PC-9 (cell line): Measurements from ENCODE around the gene LMNB1. TPM values are rescaled to one million over a fixed set of nuclear protein-coding genes. Genes with fewer than 3 reads are reported as not detected.

Source experiments
- BruUV-seq: library from RNA; stranded (reverse); fragments of 400-500 nt; replicated peaks from 2 replicates; lab custom pipeline; 2021; lab: Mats Ljungman, UMichigan
- CTCF ChIA-PET: fragments of 300-600 bp; sonication (Branson Sonifier 250); formaldehyde crosslinking; loops from one replicate; lab custom pipeline; 2022; ENCODE audit warnings: antibody characterized with exemption; lab: Charles Lee
- POLR2A ChIA-PET: fragments of 300-600 bp; sonication (Branson Sonifier 250); formaldehyde crosslinking; loops from one replicate; lab custom pipeline; 2022; ENCODE audit warnings: antibody characterized with exemption; ENCODE audit not compliant: unreplicated experiment; lab: Charles Lee
- DNase-seq, 2 experiments: peaks; one replicate each; pipeline versions ENCODE4 v3.0.0 to v3.0.0-alpha.2; 2015 to 2022; ENCODE audit warnings: mixed read lengths in 1 of 2
- H2AFZ ChIP-seq: fragments of 200-600 bp; sonication (generic); 2 replicates; pipeline ENCODE4 v1.8.1; 2017; ENCODE audit warnings: antibody characterized with exemption
- H3F3A ChIP-seq: fragments of 200-600 bp; sonication (generic); 2 replicates; pipeline ENCODE4 v1.8.1; 2017; ENCODE audit warnings: antibody characterized with exemption, mild to moderate bottlenecking, low read depth; ENCODE audit not compliant: insufficient read depth
- H3K27ac ChIP-seq: fragments of 200-600 bp; sonication (generic); 2 replicates; pipeline ENCODE4 v1.6.1; 2016; ENCODE audit warnings: mixed run types
- H3K27me3 ChIP-seq: fragments of 200-600 bp; sonication (generic); 2 replicates; pipeline ENCODE4 v1.6.1; 2016; ENCODE audit warnings: low read depth, mixed run types; ENCODE audit not compliant: insufficient read depth
- H3K36me3 ChIP-seq: fragments of 200-600 bp; sonication (generic); 2 replicates; pipeline ENCODE4 v1.6.1; 2016; ENCODE audit warnings: low read depth, mixed run types
- H3K4me1 ChIP-seq: fragments of 200-600 bp; sonication (generic); replicated peaks from 2 replicates; pipeline ENCODE4 v1.6.1; 2016; ENCODE audit warnings: mixed run types; ENCODE audit not compliant: insufficient read depth
- H3K4me2 ChIP-seq: fragments of 200-600 bp; sonication (generic); 2 replicates; pipeline ENCODE4 v1.6.1; 2017; ENCODE audit warnings: mixed run types
- H3K4me3 ChIP-seq: fragments of 200-600 bp; sonication (generic); 2 replicates; pipeline ENCODE4 v1.6.1; 2016; ENCODE audit warnings: mixed run types
- H3K79me2 ChIP-seq: fragments of 200-600 bp; sonication (generic); 2 replicates; pipeline ENCODE4 v1.6.1; 2017; ENCODE audit warnings: low read depth, mixed run types
- H3K9me2 ChIP-seq: fragments of 200-600 bp; sonication (generic); 2 replicates; pipeline ENCODE4 v1.8.1; 2017; ENCODE audit warnings: mild to moderate bottlenecking; ENCODE audit not compliant: insufficient read depth
- H3K9me3 ChIP-seq: fragments of 200-600 bp; sonication (generic); 2 replicates; pipeline ENCODE4 v1.8.1; 2016; ENCODE audit warnings: low read depth; ENCODE audit not compliant: insufficient read depth
- H4K20me1 ChIP-seq: fragments of 200-600 bp; sonication (generic); 2 replicates; pipeline ENCODE4 v1.8.1; 2017; ENCODE audit not compliant: insufficient read depth
- CTCF ChIP-seq: fragments of 200-600 bp; sonication (generic); conservative IDR thresholded peaks from 2 replicates; pipeline ENCODE4 v1.6.1; 2017; ENCODE audit warnings: mixed run types, antibody characterized with exemption, mild to moderate bottlenecking, moderate library complexity
- EZH2 ChIP-seq: fragments of 200-600 bp; sonication (generic); IDR thresholded peaks from 2 replicates; pipeline ENCODE4 v1.8.0; 2017; ENCODE audit warnings: antibody characterized with exemption, low read depth
- intact Hi-C: fragments of 100-400 bp; cut with micrococcal nuclease; formaldehyde crosslinking; loops from one replicate; pipeline ENCODE4 v1.10.0; 2022; ENCODE audit not compliant: unreplicated experiment
- total RNA-seq: library from RNA; stranded (reverse); gene quantifications from 2 replicates; pipeline ENCODE4 v1.2.3, GENCODE V29; 2021

The LMNB1 gene
- total RNA-seq, 1 experiment from 2014 or later: 117 TPM

GRCh38 chr5:126826619-126827215 lies 49.8 kb downstream of the LMNB1 start:
- Histone ChIP-seq H3K4me2 (no peak overlapping the region), H3F3A (peaks cover 3% of the 10 kb centered on the region; the same call in 1 of the 2 replicates), H3K27me3 (no peaks in the 10 kb centered on the region), H3K79me2 (no peaks in the 10 kb centered on the region), H3K4me3 (no peak overlapping the region), H3K4me1 (no peaks in the 10 kb centered on the region), H3K36me3 (peaks cover 14% of the 10 kb centered on the region), H3K9me3 (no peaks in the 10 kb centered on the region), H4K20me1 (no peaks in the 10 kb centered on the region), H3K27ac (no peak overlapping the region), H3K9me2 (no peaks in the 10 kb centered on the region), H2AFZ (no peak overlapping the region)
- POLR2A ChIA-PET: no interaction called here
- CTCF ChIA-PET: no interaction called here
- intact Hi-C loops: no loop called here
- DNase-seq: no peak
- no TSS peak for BruUV-seq
- no peak for TF ChIP-seq CTCF
- TF ChIP-seq EZH2: no peak

GRCh38 chr5:126829098-126829497 lies 52.2 kb downstream of the LMNB1 start:
- H3K27me3 ChIP-seq: no peaks in the 10 kb centered on the region
- peaks cover 14% of the 10 kb centered on the region for H3K36me3 ChIP-seq
- no peaks in the 10 kb centered on the region for H3K4me1 ChIP-seq
- H3K4me2 ChIP-seq: no peak overlapping the region
- TF ChIP-seq EZH2 (no peak), CTCF (no peak)
- POLR2A ChIA-PET: no interaction called here
- no TSS peak for BruUV-seq
- DNase-seq: no peak
- H3K79me2 ChIP-seq: no peaks in the 10 kb centered on the region
- intact Hi-C loops: no loop called here
- no peaks in the 10 kb centered on the region for H4K20me1 ChIP-seq
- no peak overlapping the region for H3K27ac ChIP-seq
- H2AFZ ChIP-seq: no peak overlapping the region
- no peak overlapping the region for H3K4me3 ChIP-seq
- H3K9me2 ChIP-seq: no peaks in the 10 kb centered on the region
- no peaks in the 10 kb centered on the region for H3K9me3 ChIP-seq
- peaks cover 3% of the 10 kb centered on the region; the same call in 1 of the 2 replicates for H3F3A ChIP-seq
- CTCF ChIA-PET: no interaction called here

GRCh38 chr5:126830061-126830460 lies 53.1 kb downstream of the LMNB1 start:
- H3K27ac ChIP-seq: no peak overlapping the region
- no peaks in the 10 kb centered on the region for H3K4me1 ChIP-seq
- BruUV-seq: no TSS peak
- H3K36me3 ChIP-seq: peaks cover 17% of the 10 kb centered on the region
- ChIA-PET CTCF (no interaction called here), POLR2A (no interaction called here)
- H3K27me3 ChIP-seq: no peaks in the 10 kb centered on the region
- no peaks in the 10 kb centered on the region for H3K79me2 ChIP-seq
- peaks cover 3% of the 10 kb centered on the region; the same call in 1 of the 2 replicates for H3F3A ChIP-seq
- DNase-seq: no peak
- H3K9me3 ChIP-seq: no peaks in the 10 kb centered on the region
- no peak overlapping the region for H3K4me2 ChIP-seq
- H4K20me1 ChIP-seq: no peaks in the 10 kb centered on the region
- H2AFZ ChIP-seq: no peak overlapping the region
- no peaks in the 10 kb centered on the region for H3K9me2 ChIP-seq
- intact Hi-C loops: no loop called here
- no peak overlapping the region for H3K4me3 ChIP-seq
- TF ChIP-seq EZH2 (no peak), CTCF (no peak)
